HAP-1 (cell line): ENCODE measurements around the gene ARL2.

ENCODE experiments used
- DNase-seq, 2 experiments: peaks; one replicate each; pipeline ENCODE4 v3.0.0-alpha.2; 2016 to 2020; ENCODE audit warnings: low spot score in 2 of 2
- H3K27me3 ChIP-seq: fragments of 250-450 bp; sonication (Bioruptor Pico); 2 replicates; pipeline ENCODE4 v1.5.1; 2020; ENCODE audit warnings: low read depth, mild to moderate bottlenecking, moderate library complexity
- H3K36me3 ChIP-seq: fragments of 250-450 bp; sonication (Bioruptor Pico); replicated peaks from 2 replicates; pipeline ENCODE4 v1.5.1; 2020; ENCODE audit warnings: mild to moderate bottlenecking
- H3K4me1 ChIP-seq: fragments of 250-450 bp; sonication (Bioruptor Pico); 2 replicates; pipeline ENCODE4 v1.5.1; 2020; ENCODE audit warnings: mild to moderate bottlenecking
- H3K4me3 ChIP-seq: fragments of 250-450 bp; sonication (Bioruptor Pico); 2 replicates; pipeline ENCODE4 v1.5.1; 2020; ENCODE audit warnings: mild to moderate bottlenecking, moderate library complexity
- H3K9me3 ChIP-seq: fragments of 250-450 bp; sonication (Bioruptor Pico); 2 replicates; pipeline ENCODE4 v1.5.1; 2020; ENCODE audit warnings: mild to moderate bottlenecking, moderate library complexity
- in situ Hi-C: fragments of 300-500 bp; cut with MboI; formaldehyde crosslinking; loops from 3 replicates; pipeline ENCODE4 v1.14.3; 2020; ENCODE audit warnings: low sequenced_read_pairs, inconsistent platforms, mixed read lengths

The ARL2 gene

GRCh38 chr11:65060913-65061408 is 47.0 kb downstream of the ARL2 start:
- in situ Hi-C loops = no loop called here
- no peaks in the 10 kb centered on the region for H3K36me3 ChIP-seq
- no peak overlapping the region for H3K4me3 ChIP-seq
- H3K4me1 ChIP-seq = no peaks in the 10 kb centered on the region
- no peaks in the 10 kb centered on the region for H3K9me3 ChIP-seq
- no peak for DNase-seq
- no peaks in the 10 kb centered on the region for H3K27me3 ChIP-seq

- in situ Hi-C loops = no loop called here
- no peaks in the 10 kb centered on the region for H3K4me1 ChIP-seq
Observed at GRCh38 chr11:65063532-65063931, 49.6 kb downstream of the ARL2 start.

GRCh38 chr11:65064847-65065240 is 50.9 kb downstream of the ARL2 start:
- DNase-seq = no peak

More at GRCh38 chr11:65063532-65063931, 49.6 kb downstream of the ARL2 start:
- no peak for DNase-seq
- no peak overlapping the region for H3K4me3 ChIP-seq
- H3K9me3 ChIP-seq = no peaks in the 10 kb centered on the region
- no peaks in the 10 kb centered on the region for H3K36me3 ChIP-seq
- no peaks in the 10 kb centered on the region for H3K27me3 ChIP-seq

GRCh38 chr11:65065851-65066250 is 51.9 kb downstream of the ARL2 start:
- Histone ChIP-seq H3K4me1 (no peaks in the 10 kb centered on the region), H3K9me3 (no peaks in the 10 kb centered on the region), H3K27me3 (no peaks in the 10 kb centered on the region), H3K4me3 (no peak overlapping the region), H3K36me3 (no peaks in the 10 kb centered on the region)
- in situ Hi-C loops = no loop called here
- no peak for DNase-seq

More at GRCh38 chr11:65064847-65065240, 50.9 kb downstream of the ARL2 start:
- in situ Hi-C loops = no loop called here
- no peaks in the 10 kb centered on the region for H3K27me3 ChIP-seq
- H3K4me1 ChIP-seq = no peaks in the 10 kb centered on the region
- H3K9me3 ChIP-seq = no peaks in the 10 kb centered on the region
- H3K4me3 ChIP-seq = no peak overlapping the region
- no peaks in the 10 kb centered on the region for H3K36me3 ChIP-seq

- Histone ChIP-seq H3K36me3 (no peaks in the 10 kb centered on the region), H3K9me3 (no peaks in the 10 kb centered on the region), H3K4me1 (no peaks in the 10 kb centered on the region), H3K27me3 (no peaks in the 10 kb centered on the region), H3K4me3 (no peak overlapping the region)
- DNase-seq = no peak
- in situ Hi-C loops = no loop called here
Observed at GRCh38 chr11:65066315-65066714, 52.4 kb downstream of the ARL2 start.

- DNase-seq = no peak
- no peak overlapping the region for H3K4me3 ChIP-seq
- in situ Hi-C loops = no loop called here
Observed at GRCh38 chr11:65066805-65067291, 52.9 kb downstream of the ARL2 start.

GRCh38 chr11:65067446-65067845 is 53.5 kb downstream of the ARL2 start:
- Histone ChIP-seq H3K4me3 (no peak overlapping the region), H3K27me3 (no peaks in the 10 kb centered on the region), H3K36me3 (no peaks in the 10 kb centered on the region), H3K4me1 (no peaks in the 10 kb centered on the region), H3K9me3 (no peaks in the 10 kb centered on the region)
- no peak for DNase-seq
- in situ Hi-C loops = no loop called here

More at GRCh38 chr11:65066805-65067291, 52.9 kb downstream of the ARL2 start:
- H3K36me3 ChIP-seq = no peaks in the 10 kb centered on the region
- no peaks in the 10 kb centered on the region for H3K9me3 ChIP-seq
- H3K27me3 ChIP-seq = no peaks in the 10 kb centered on the region
- no peaks in the 10 kb centered on the region for H3K4me1 ChIP-seq

GRCh38 chr11:65069217-65069616 is 55.3 kb downstream of the ARL2 start:
- in situ Hi-C loops = no loop called here
- Histone ChIP-seq H3K4me3 (no peak overlapping the region), H3K4me1 (no peaks in the 10 kb centered on the region), H3K36me3 (no peaks in the 10 kb centered on the region), H3K9me3 (no peaks in the 10 kb centered on the region), H3K27me3 (no peaks in the 10 kb centered on the region)
- no peak for DNase-seq
